Kidney (tissue), 14 donors: ENCODE measurements around the gene ABL1. TPM values are rescaled to one million over a fixed set of nuclear protein-coding genes. Genes with fewer than 3 reads are reported as not detected.
"Not testable (repeated sequence)": the region's sequence is repeated elsewhere in the genome, so short reads cannot be mapped to it uniquely, and the experiment has no call there.

Source experiments
- DNase-seq, 5 donors: peaks; one replicate each; pipeline ENCODE4 v3.0.0-alpha.2; 2013 to 2020
- FAIRE-seq: peaks from 2 replicates; lab custom pipeline; 2012; peaks lifted over from hg19 to GRCh38; lab: Jason Lieb, UNC
- H3K27ac ChIP-seq, 2 donors: one replicate each; pipeline ENCODE4 v1.7.0; 2013; ENCODE audit warnings: low read depth in 2 of 2, low read length in 2 of 2, inconsistent platforms in 1 of 2
- H3K27me3 ChIP-seq: one replicate; pipeline ENCODE4 v1.7.1; 2013; ENCODE audit warnings: low read length, inconsistent platforms; ENCODE audit not compliant: control insufficient read depth, insufficient read depth
- H3K36me3 ChIP-seq, 3 donors: one replicate each; pipeline versions ENCODE4 v1.7.0 to v1.7.1; 2013; ENCODE audit warnings: low read length in 3 of 3, control low read depth in 1 of 3, inconsistent platforms in 1 of 3; ENCODE audit not compliant: insufficient read depth in 3 of 3, control insufficient read depth in 2 of 3
- H3K4me1 ChIP-seq, 3 donors: one replicate each; pipeline versions ENCODE4 v1.7.0 to v1.7.1; 2013; ENCODE audit warnings: low read length in 3 of 3, inconsistent platforms in 1 of 3, low read depth in 1 of 3; ENCODE audit not compliant: control insufficient read depth in 2 of 3, insufficient read depth in 2 of 3
- H3K4me3 ChIP-seq, 3 donors: one replicate each; pipeline versions ENCODE4 v1.7.0 to v1.8.1; 2013; ENCODE audit warnings: low read length in 3 of 3, control low read depth in 1 of 3, inconsistent platforms in 1 of 3
- H3K9ac ChIP-seq, 3 donors: one replicate each; pipeline versions ENCODE4 v1.7.0 to v1.7.1; 2013; ENCODE audit warnings: low read length in 3 of 3, control low read depth in 1 of 3, inconsistent platforms in 1 of 3
- H3K9me3 ChIP-seq, 3 donors: one replicate each; pipeline versions ENCODE4 v1.7.0 to v1.7.1; 2013; ENCODE audit warnings: low read length in 3 of 3, control low read depth in 1 of 3, inconsistent platforms in 1 of 3; ENCODE audit not compliant: control insufficient read depth in 2 of 3, insufficient read depth in 1 of 3
- intact Hi-C: fragments of 100-400 bp; cut with DNase I; formaldehyde crosslinking; loops from one replicate; pipeline ENCODE4 v1.11.1; 2022
- polyA plus RNA-seq: library from polyadenylated mRNA; stranded (reverse); fragments of 350-450 nt; fragmentation: Illumina TruSeq; extraction: RNeasy Lipid Tissue Mini Kit (QIAGEN cat#74804); gene quantifications from one replicate; pipeline ENCODE4 v1.2.3, GENCODE V29; 2014; ENCODE audit warnings: low read depth, low replicate concordance; ENCODE audit not compliant: insufficient read depth
- total RNA-seq: library from RNA; stranded (reverse); fragmentation: NEBNext Ultra II Directional; extraction: Animal tissue kit (Norgen Biotek cat#: 25700); gene quantifications from one replicate; pipeline ENCODE4 v1.2.1, GENCODE V29; 2021
- TF ChIP-seq, protein P1 (sequence below): IDR thresholded peaks from 3 replicates; pipeline ENCODE4 v1.5.1; 2012; ENCODE audit warnings: mild to moderate bottlenecking, moderate library complexity, borderline replicate concordance; ENCODE audit not compliant: insufficient read depth; ENCODE audit errors: extremely low read depth
- donor health status: control.
- donor health status: control.
- donor health status: control.
- donor health status: control.
- donor health status: control.
- donor health status: DM: yes; HTN: yes; CAD: no.
- donor health status: Normal renal cell carcinoma (clear cell type).

The ABL1 gene
- total and polyA plus RNA-seq, 2 donors from 2014 or later: 15.0 to 63.6 TPM

DNA sequence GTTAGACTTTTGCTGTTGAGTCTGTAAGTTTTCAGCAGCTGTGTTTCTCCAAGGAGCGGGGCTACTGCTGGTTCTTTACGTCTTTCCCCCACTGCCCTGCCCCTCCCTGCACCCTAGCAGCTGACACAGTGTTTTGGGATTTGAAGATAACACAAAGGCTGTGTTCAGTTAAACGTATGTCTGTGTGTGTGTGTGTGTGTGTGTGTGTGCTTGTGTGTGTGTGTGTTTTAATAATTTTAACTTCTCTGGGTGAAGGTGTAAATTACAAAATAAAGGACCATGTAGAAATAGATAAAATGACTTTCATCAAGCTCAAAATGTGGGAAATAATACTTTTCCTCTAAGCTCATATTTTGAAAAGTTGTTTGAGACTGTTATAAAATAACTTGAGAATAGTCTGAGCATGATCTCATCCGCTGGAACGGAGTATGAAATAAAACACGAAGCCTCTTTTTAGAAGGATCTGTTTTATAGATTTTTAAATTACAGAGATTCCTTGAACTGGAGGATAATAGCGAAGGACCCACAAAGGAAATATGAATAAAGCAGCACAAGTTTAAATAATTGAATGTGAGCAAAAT is 10.9 kb downstream of the ABL1 start:
- FAIRE-seq (no peak), DNase-seq (peak in 1 of 5 donors; percentile 84)
- Histone ChIP-seq H3K4me1 (peaks cover 4 to 40% (median 26%) of the 10 kb centered on the region in 3 donors), H3K27ac (peak overlapping the region; percentile 90), H3K9ac (peak overlapping the region in 2 of 3 donors; percentile 12 to 74), H3K36me3 (no peaks in the 10 kb centered on the region), H3K9me3 (no peaks in the 10 kb centered on the region), H3K4me3 (peak overlapping the region in 1 of 3 donors; percentile 8), H3K27me3 (no peaks in the 10 kb centered on the region)
- intact Hi-C loops: no loop called here
- TF ChIP-seq, protein P1, sequence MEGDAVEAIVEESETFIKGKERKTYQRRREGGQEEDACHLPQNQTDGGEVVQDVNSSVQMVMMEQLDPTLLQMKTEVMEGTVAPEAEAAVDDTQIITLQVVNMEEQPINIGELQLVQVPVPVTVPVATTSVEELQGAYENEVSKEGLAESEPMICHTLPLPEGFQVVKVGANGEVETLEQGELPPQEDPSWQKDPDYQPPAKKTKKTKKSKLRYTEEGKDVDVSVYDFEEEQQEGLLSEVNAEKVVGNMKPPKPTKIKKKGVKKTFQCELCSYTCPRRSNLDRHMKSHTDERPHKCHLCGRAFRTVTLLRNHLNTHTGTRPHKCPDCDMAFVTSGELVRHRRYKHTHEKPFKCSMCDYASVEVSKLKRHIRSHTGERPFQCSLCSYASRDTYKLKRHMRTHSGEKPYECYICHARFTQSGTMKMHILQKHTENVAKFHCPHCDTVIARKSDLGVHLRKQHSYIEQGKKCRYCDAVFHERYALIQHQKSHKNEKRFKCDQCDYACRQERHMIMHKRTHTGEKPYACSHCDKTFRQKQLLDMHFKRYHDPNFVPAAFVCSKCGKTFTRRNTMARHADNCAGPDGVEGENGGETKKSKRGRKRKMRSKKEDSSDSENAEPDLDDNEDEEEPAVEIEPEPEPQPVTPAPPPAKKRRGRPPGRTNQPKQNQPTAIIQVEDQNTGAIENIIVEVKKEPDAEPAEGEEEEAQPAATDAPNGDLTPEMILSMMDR: no peak

DNA sequence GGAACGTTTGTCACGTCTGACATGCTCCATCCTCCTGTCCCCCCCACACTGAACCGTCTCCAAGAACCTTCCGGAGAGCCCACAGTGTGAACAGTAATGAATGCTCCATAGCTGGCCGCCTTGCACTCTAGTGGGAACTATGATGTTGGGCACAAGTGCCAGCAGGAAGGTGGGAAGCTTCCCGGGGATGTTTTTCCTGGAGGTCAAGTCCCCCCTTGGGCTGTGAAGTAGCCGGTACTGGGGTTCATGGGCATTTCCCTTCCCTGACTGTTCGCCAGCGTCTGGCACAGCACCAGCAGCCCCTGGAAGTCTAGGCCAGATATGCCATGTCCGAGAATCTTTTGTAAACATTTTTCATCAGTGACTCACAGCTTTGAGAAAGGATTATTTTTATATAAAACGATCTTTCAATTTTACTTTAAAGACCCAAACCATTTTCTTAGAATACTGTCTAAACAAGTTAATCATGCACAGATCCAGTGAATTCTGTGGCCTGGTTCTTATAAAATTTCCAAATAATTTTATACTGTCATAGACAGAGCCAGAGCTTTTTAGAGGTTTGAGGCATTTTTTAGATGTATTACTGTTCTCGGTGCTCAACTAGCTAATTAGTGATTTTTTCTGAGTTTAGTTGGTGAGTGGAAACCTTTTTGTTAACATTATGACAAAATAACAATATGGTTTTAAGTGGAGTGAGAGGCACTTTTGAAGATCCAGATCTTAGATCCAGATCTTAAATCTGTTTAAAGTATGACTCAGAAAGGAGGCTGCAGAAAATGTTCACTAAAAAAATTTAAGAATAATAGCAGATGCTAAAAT is 11.6 kb downstream of the ABL1 start:
- Histone ChIP-seq H3K4me1 (peaks cover 4 to 40% (median 25%) of the 10 kb centered on the region in 3 donors), H3K9ac (peak overlapping the region in 2 of 3 donors; percentile 12 to 74), H3K36me3 (no peaks in the 10 kb centered on the region), H3K27me3 (no peaks in the 10 kb centered on the region), H3K4me3 (peak overlapping the region in 1 of 3 donors; percentile 8), H3K9me3 (no peaks in the 10 kb centered on the region), H3K27ac (peak overlapping the region; percentile 90)
- FAIRE-seq: no peak
- TF ChIP-seq, protein P1: no peak
- intact Hi-C loops: no loop called here
- DNase-seq: peak in 1 of 5 donors; percentile 79

DNA sequence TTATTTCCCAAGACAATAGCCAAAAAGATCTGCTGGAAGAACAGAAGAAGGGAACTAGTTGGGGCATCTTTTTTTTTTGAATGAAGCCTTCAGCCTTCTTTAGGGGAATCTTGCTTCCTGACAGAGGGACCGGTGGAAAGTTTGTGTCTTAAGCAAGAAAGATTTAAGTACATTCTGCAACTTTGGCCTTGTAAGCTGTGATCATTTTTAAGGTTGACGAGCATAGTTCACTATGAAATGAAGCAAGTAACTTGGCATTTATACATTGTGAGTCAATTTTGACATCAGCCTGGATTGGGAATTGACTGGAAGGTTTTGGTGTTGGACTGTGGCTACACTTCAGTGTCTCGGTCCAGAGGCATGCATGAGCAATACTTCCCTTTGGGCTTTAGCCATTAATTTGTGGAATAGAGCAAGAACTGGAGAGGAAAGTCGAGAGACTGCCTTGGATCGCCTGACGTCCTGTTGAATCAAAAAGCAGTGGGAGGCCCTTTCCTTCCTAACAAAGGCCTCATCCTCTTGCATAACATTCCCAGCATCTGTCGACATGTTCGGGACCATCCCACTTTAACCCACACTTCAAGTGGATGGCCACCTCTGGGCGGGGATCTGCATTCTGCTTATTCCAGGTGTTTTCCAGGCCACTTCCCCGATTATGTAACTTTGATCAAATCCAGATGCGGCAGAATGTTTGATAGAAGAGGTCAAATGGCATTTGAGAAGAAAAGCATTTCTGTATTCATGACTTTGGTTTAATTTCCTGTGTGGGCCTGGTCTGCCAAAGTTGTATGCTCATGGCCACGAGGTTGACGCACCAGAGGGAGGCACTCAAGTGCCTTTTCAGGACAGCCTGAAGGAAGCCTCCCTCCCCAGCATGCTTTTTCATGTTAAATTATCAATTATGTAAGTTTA is 12.5 kb downstream of the ABL1 start:
- FAIRE-seq (peak; percentile 11), DNase-seq (peak in 2 of 5 donors; percentile 72 to 79)
- H3K4me3 ChIP-seq: no peak overlapping the region
- no peaks in the 10 kb centered on the region for H3K9me3 ChIP-seq
- H3K36me3 ChIP-seq: no peaks in the 10 kb centered on the region
- TF ChIP-seq, protein P1: no peak
- peak overlapping the region; percentile 90 for H3K27ac ChIP-seq
- peak overlapping the region in 1 of 3 donors; percentile 74 for H3K9ac ChIP-seq
- intact Hi-C loops: no loop called here
- no peaks in the 10 kb centered on the region for H3K27me3 ChIP-seq
- H3K4me1 ChIP-seq: peaks cover 4 to 35% (median 19%) of the 10 kb centered on the region in 3 donors

DNA sequence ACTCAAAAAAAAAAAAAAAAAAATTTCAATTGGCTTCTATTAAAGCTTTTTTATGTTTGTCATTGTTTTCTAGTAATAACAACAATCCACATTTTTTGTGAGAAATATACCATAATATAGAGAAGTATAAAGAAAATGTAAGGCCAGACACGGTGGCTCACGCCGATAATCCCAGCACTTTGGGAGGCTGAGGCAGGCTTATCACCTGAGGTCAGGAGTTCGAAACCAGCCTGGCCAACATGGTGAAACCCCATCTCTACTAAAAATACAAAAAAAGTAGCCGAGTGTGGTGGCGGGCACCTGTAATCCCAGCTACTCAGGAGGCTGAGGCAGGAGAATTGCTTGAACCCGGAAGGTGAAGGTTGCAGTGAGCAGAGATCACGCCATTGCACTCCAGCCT is 13.5 kb downstream of the ABL1 start:
- H3K27me3 ChIP-seq, H3K36me3 ChIP-seq, intact Hi-C loops, H3K9ac ChIP-seq, DNase-seq, H3K4me3 ChIP-seq, H3K27ac ChIP-seq, FAIRE-seq, H3K9me3 ChIP-seq: not testable (repeated sequence)
- peaks cover 4 to 26% (median 15%) of the 10 kb centered on the region in 3 donors for H3K4me1 ChIP-seq
